GM11168 (cell line): Measurements from ENCODE around the gene FNTB.

Experiments
- in situ Hi-C: fragments of 300-500 bp; cut with MboI; formaldehyde crosslinking; loops from one replicate; pipeline ENCODE4 v1.12.0; 2022; ENCODE audit warnings: low sequenced_read_pairs; ENCODE audit not compliant: unreplicated experiment

FNTB gene, protein sequence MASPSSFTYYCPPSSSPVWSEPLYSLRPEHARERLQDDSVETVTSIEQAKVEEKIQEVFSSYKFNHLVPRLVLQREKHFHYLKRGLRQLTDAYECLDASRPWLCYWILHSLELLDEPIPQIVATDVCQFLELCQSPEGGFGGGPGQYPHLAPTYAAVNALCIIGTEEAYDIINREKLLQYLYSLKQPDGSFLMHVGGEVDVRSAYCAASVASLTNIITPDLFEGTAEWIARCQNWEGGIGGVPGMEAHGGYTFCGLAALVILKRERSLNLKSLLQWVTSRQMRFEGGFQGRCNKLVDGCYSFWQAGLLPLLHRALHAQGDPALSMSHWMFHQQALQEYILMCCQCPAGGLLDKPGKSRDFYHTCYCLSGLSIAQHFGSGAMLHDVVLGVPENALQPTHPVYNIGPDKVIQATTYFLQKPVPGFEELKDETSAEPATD

DNA sequence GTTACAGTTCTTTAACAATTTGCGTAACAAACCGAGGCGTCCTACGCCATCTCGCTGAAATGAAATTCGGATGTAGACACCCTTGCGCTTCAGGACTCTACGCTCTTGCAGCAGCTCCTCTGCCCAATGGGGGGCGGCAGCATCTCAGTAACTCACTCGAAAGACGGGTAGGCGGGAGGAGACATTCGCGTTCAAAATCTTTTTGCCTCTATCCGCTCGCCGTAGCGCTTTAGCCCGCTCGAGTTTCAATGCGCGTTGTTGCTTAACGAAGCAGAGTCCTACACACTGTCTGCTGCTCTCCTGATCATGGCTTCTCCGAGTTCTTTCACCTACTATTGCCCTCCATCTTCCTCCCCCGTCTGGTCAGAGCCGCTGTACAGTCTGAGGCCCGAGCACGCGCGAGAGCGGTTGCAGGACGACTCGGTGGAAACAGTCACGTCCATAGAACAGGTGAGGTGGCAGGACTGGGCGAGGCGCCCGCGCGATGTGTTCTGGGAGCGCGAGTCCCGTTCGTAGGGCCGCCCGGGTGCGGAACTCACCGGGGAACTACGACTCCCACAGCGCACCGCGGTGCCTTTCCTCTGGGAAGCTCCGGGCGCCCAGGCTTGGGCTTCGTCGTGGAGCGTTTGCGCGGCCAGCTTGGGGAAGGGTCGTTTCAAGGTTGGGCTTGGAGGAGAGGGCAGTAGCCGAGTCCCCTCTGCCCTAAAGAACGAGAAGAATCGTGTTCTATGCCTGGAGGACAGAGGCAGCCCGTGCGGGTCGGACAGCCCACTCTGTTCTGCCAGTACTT, at the start of gene FNTB:
Gene FNTB (plus strand): TSS at position 248 of the 790 bp plus-strand sequence. CDS start 59 bp downstream, at position 307.
- in situ Hi-C loops, result no loop called here

DNA sequence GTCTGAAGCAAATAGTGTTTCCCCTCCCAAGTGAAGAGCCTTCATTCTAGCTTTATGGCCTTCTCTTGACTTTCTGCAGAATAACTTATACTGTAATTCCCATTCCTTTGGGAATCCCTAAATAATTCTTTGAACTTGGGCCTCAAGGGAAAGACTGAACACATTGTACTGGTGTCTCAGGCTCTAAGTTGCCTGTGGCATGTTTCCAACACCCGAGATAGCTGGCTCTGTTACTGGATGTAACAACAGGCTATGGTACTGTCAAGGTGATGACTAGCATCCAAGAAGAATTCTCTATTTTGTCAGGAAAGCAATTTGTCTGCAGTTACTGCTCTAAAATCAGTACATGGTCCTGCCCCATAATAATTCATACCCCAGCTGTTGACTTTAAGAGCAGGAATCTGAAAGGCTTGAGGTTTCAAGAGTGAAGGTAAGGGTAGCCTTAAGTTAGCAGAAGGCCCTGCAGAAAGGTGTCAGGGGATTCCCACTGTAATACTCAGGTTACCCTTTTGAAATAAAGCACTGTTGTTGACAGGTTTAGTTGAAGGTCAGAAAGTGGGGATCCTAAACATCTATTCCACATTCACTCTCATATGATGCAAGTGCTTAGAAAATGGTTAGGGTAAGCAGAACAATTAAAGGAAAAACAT, 49.4 kb upstream of the FNTB start:
- in situ Hi-C loops, result no loop called here

GRCh38 chr14:64937821-64938193, 48.9 kb upstream of the FNTB start:
- in situ Hi-C loops, result no loop called here

- in situ Hi-C loops, result no loop called here
These were observed 47.5 kb upstream of the FNTB start for GRCh38 chr14:64938972-64939816.

- in situ Hi-C loops, result no loop called here
These were observed 46.9 kb upstream of the FNTB start for GRCh38 chr14:64939817-64940190.

DNA sequence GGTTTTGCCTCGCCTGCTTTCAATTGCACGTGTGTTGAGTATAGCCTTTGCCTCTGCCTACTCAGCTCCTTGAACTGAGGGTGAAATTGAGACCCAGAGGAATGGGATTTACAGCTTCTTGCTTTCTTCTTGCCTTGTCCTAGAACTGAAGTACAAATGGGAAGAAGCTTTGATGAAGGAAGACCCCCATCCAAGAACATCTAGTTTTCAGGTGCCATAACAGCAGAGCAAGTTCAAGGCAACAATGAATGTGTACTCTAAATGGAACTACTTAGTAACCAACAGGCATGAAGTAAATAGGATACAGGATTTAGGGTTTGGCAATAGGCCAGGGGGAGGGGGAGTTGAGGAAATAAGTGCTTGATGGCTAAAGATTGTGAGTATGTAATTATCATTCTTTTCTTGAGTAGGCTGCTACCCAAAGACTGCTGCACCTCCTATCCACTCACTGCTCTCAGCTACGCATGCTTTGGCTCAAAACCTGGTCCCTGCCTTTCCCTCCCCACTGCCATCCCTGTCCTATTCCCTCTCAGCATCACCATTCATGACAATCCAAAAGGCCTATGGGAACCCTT, 46.3 kb upstream of the FNTB start:
- in situ Hi-C loops, result no loop called here

DNA sequence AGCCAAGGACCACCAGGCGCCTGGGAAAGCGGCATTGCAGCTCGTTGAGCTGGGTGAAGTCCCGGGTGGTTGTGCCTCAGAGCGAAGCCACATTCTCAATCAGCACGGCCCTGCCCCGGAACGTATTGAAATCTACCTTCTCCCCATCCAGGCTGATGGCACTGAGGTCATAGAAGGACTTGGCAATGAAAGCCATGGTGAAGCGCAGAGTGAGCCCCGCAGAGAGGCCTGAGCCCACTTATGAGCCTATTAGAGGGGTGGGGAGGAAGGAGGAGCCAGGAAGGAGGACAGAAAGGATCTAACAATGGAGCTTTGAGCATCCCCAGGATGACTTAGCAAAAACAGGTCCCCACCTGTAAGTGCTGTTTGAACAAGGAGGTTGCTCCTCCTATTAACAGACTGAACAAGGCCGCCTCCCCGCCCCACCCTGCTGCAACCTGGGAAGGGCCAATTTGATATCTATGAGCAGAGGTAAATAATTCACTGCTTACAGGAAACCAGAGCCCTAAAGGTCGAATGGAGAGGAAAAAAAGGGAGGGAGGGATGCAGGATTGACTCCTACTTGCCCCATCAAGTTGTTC, 44.1 kb upstream of the FNTB start, which contains the start of gene GPX2:
Gene GPX2 (minus strand): TSS at position 215 of the 581 bp plus-strand sequence. CDS start 19 bp downstream, at position 196.
- in situ Hi-C loops, result no loop called here

DNA sequence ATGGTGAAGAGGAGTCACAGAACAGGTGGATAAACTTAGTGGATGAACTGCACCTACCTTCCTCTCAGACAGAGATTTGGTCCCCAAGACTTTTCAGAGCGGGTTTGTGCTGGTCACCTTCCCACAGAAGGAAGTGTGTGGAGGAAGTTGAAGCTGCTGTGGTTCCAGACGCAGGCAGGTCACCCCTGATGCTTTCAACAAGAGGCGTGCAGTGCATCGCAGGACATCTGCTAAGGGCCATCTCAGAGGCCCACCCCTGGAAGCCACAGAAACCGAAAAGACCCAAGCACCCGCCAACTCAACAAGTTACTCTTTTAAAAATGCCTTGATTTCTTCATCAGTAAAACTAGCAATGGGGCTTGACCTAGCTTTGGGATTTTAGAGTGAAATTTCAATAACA, 43.1 kb upstream of the FNTB start:
- in situ Hi-C loops, result no loop called here

DNA sequence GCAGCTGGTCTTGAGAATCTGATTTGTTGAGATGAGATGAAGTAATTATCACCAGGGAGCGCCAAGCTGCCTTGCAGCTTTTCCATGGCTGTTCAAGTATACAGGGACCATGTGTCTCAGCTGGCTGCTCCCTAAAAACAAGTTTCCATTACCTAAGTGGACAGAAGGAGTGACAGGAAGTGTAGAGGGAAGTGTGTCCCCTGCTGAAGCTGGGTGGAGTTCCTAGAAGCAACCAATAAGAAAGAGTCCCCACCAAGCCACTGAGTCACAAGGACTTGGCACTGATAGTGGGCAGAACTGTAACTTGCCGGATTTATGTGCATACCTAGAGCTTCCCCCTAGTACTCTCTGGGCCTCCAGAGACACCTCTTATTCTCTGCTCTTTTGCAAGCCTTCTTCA, 42.7 kb upstream of the FNTB start:
- in situ Hi-C loops, result no loop called here

GRCh38 chr14:64944861-64945260, 41.8 kb upstream of the FNTB start:
- in situ Hi-C loops, result no loop called here

DNA sequence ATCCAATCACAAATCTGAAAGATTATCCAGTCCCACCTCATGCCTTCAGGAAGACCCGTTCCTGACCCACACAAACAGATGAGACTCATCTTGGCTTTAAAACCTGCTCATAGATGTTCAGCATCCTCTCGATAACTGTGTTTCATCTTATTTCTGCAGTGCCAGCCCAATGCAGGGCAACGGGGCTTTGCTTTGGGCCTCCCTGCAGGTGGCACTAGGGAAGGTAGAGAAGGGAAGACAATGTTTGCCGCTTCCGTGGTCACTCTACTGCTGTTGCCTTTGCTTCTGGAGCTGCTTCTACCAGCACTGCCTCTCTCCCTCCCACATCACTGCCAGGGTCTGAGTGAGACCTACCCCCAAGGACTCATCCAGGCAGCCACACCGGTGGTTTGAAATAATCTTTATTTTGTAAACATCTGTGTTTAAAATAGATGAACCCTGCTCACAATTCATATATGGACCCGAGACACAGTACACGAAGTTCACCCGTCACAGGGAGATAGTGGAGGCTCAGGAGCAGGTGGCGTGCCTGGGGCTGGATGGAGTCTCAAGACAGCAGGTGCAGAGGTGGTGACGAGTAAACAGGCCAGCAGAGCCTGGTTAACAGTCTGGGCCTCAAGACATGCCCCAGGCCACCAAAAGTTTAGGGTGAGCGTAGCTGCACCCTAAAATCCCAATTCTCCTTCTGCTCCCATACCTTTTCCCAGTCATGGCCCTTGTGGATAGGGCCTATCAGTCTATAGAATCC, 41.1 kb upstream of the FNTB start:
- in situ Hi-C loops, result no loop called here

DNA sequence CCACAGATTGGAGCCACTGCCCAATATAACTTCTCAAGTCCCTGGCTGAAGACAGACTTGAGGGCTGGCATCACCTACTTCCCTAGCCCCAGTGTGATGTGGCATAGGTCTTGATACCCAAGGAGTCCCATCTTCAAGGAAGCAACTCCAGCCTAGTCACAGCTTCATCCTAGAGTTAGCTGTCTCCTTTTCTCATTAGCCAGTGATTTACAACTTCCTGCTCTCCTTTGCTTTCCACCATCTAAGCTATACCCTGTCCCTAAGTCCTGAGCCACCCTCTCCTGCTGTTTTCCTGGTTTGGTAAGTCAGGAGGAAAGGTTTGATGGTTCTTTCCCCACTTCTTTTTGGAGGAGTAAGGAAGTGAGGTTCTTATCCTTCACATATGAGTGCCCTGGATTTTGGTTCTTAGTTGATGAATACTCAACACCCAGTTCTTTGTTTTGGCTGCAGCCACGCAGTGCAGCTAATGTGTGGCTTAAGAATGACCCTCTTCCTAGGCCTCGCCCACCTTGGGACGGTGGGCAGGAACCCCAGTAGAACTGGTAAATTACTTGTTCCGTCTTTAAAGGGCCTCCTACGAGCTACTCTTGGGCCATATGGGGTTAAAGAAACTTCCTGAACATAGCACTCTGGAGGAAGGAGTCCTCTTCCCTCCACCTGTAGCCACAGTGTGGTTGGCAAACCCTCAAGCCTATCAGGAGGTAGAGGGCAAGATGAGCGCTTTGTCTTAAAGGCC, 40.2 kb upstream of the FNTB start:
- in situ Hi-C loops, result no loop called here

DNA sequence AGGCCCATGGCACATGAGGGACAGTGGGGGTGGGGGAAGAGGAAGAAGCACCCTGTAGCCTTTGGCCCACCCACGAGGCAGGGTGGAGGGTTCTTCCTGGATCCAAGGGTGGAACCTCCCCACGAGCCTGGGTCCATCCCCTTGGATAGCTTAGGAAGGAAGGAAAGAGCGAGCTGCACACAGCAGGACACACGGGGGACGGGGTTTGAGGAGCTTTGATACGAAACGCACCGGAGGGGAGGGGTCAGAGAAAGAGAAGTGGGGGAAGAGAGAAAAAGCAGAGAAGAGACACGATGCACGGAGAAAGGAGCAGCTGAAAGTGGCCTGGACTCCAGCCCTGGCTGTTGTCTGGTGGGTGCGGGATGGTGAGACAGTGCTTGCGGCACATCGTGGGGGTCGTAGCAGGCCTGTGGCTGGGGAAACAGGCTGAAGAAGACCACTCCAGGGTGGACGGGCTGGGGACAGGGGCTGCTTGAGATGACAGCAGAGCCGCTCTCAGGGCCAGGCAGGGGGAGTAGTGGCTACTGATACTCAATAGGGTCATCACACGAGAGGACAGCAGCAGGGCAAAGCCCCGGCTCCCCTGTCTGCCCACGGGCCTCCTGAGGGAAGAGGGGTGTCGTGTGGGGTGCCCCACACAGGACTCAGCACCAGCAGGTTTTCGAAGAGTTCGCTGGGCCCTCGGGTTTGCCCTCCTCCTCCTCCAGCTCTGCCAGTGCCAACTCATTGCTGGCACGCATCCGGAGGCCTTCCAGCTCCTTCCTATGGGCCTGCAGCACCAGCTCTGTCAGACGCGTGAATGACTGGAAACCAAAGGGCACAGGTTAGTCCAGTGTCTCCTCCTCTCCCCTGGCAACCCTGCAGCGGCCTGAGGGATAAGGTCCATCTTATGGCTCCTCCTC, 38.7 kb upstream of the FNTB start:
- in situ Hi-C loops, result no loop called here

DNA sequence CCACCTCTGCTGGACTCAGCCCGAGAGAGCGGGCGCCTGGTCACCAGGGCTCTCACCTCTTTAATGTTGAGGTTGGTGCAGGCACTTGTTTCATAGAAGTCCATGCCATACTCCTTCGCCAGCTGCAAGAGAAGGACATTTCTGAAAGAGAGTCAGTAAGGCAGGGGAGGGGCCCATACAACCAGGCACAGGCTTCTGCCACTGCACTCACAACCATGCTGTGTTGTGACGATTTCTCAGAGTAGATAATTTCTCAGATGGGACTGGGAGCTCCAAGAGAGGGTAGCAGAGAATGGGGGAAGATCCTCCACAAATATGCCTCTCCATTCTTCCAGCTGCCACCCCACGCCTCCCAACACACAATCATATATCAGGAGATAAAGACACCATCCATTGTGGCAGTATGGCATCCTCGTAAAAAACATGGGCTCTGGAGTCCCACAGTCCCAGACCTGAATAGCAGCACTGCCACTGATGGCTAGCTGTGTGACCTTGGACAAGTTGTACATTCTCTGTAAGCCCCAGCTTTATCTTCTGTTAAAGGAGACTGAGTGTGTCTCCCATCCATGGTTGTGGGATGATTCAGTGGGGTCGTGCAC, 38.0 kb upstream of the FNTB start:
- in situ Hi-C loops, result no loop called here

GRCh38 chr14:64950889-64951288, 35.8 kb upstream of the FNTB start:
- in situ Hi-C loops, result no loop called here

- in situ Hi-C loops, result no loop called here
These were observed 35.4 kb upstream of the FNTB start for GRCh38 chr14:64951291-64951690.

DNA sequence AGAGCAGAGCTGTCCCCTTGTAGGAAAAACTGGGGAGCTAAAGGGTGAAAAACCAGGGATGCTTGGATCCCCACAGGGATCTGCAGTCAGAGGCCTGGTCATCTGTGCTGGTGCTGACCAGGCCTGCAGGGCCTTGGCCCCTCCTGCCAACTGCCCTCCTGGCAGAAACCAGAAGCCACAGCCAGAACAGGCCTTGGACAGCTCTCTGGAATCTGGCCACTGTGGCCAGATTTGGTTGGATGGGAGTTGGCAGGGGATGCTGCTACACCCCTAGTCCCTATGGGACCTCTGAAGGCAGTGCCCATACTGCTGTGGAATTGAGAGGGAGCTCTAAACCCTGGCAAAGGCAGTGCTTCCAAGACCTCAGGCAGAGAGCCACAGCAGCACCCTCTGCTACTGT, 35.0 kb upstream of the FNTB start:
- in situ Hi-C loops, result no loop called here
